IMR-90 (cell line): ENCODE data around the gene EGLN1. TPM values are rescaled to one million over a fixed set of nuclear protein-coding genes. Genes with fewer than 3 reads are reported as not detected.

Experiments used
- ATAC-seq: fragments of 200-7000 bp; cut with Tn5 transposase; 2 replicates; pipeline ENCODE4 v1.9.1; 2020; ENCODE audit warnings: low read depth, mild to moderate bottlenecking, moderate library complexity
- BruUV-seq: library from RNA; stranded (reverse); fragments of 400-500 nt; replicated peaks from 2 replicates; lab custom pipeline; 2021; lab: Mats Ljungman, UMichigan
- CTCF ChIA-PET: fragments of 300-600 bp; formaldehyde crosslinking; extraction: SDS; loops from one replicate; lab custom pipeline; 2021; ENCODE audit warnings: antibody characterized with exemption; lab: Yijun Ruan, JAX
- POLR2A ChIA-PET: fragments of 300-600 bp; sonication (Branson Sonifier 250); formaldehyde crosslinking; loops from one replicate; lab custom pipeline; 2022; ENCODE audit warnings: antibody characterized with exemption; ENCODE audit not compliant: unreplicated experiment; lab: Charles Lee
- DNase-seq: peaks from one replicate; pipeline ENCODE4 v3.0.0; 2013
- H2AFZ ChIP-seq: replicated peaks from 2 replicates; pipeline ENCODE3; 2013; ENCODE audit warnings: low read length, mild to moderate bottlenecking; ENCODE audit not compliant: poor library complexity
- H2AK5ac ChIP-seq: 2 replicates; pipeline ENCODE4 v1.6.1; 2013; ENCODE audit warnings: low read depth, low read length, inconsistent platforms
- H2AK9ac ChIP-seq: replicated peaks from 2 replicates; pipeline ENCODE3; 2013; ENCODE audit warnings: mild to moderate bottlenecking, low read depth, low read length, moderate library complexity; ENCODE audit not compliant: poor library complexity
- H2BK120ac ChIP-seq: 2 replicates; pipeline ENCODE4 v1.6.1; 2013; ENCODE audit warnings: low read depth, low read length, inconsistent platforms
- H2BK15ac ChIP-seq: 3 replicates; pipeline ENCODE4 v1.6.1; 2013; ENCODE audit warnings: low read depth, low read length, inconsistent platforms
- H2BK20ac ChIP-seq: 2 replicates; pipeline ENCODE4 v1.6.1; 2013; ENCODE audit warnings: low read depth, mild to moderate bottlenecking, inconsistent platforms, low read length, moderate library complexity
- H2BK5ac ChIP-seq: 2 replicates; pipeline ENCODE4 v1.6.1; 2013; ENCODE audit warnings: mild to moderate bottlenecking, low read depth, low read length, inconsistent platforms; ENCODE audit not compliant: poor library complexity, severe bottlenecking
- H3K14ac ChIP-seq: replicated peaks from 2 replicates; pipeline ENCODE4 v1.6.1; 2013; ENCODE audit warnings: low read depth, low read length, inconsistent platforms
- H3K18ac ChIP-seq: 2 replicates; pipeline ENCODE4 v1.6.1; 2013; ENCODE audit warnings: low read depth, low read length, control low read depth
- H3K23ac ChIP-seq: 2 replicates; pipeline ENCODE4 v1.6.1; 2013; ENCODE audit warnings: low read depth, low read length, inconsistent platforms
- H3K27ac ChIP-seq: 2 replicates; pipeline ENCODE4 v1.5.1; 2013; ENCODE audit warnings: mild to moderate bottlenecking, control low read depth, low read length; ENCODE audit not compliant: insufficient read depth
- H3K27me3 ChIP-seq: 2 replicates; pipeline ENCODE4 v1.6.1; 2013; ENCODE audit warnings: low read length; ENCODE audit not compliant: control insufficient read depth, insufficient read depth
- H3K36me3 ChIP-seq: 2 replicates; pipeline ENCODE4 v1.6.1; 2013; ENCODE audit warnings: low read length, mixed read lengths; ENCODE audit not compliant: control insufficient read depth, insufficient read depth
- H3K4ac ChIP-seq: 2 replicates; pipeline ENCODE4 v1.6.1; 2013; ENCODE audit warnings: low read depth, low read length, inconsistent platforms
- H3K4me1 ChIP-seq: 2 replicates; pipeline ENCODE4 v1.6.1; 2013; ENCODE audit warnings: low read length, mixed read lengths; ENCODE audit not compliant: control insufficient read depth, insufficient read depth
- H3K4me2 ChIP-seq: 2 replicates; pipeline ENCODE4 v1.6.1; 2013; ENCODE audit warnings: low read depth, mild to moderate bottlenecking, control low read depth, low read length, moderate library complexity
- H3K4me3 ChIP-seq: 2 replicates; pipeline ENCODE4 v1.5.1; 2013; ENCODE audit warnings: low read depth, mild to moderate bottlenecking, control low read depth, low read length, moderate library complexity; ENCODE audit not compliant: insufficient read depth
- H3K56ac ChIP-seq: 2 replicates; pipeline ENCODE4 v1.6.1; 2013; ENCODE audit warnings: low read length, inconsistent platforms; ENCODE audit not compliant: insufficient read depth; ENCODE audit errors: extremely low read depth
- H3K79me1 ChIP-seq, 2 experiments: 2 replicates each; pipeline ENCODE4 v1.6.1; 2013; ENCODE audit warnings: low read length in 2 of 2, inconsistent platforms in 1 of 2, low read depth in 1 of 2
- H3K9ac ChIP-seq: 2 replicates; pipeline ENCODE4 v1.6.1; 2013; ENCODE audit warnings: low read depth, low read length, control low read depth
- H3K9me1 ChIP-seq: 2 replicates; pipeline ENCODE4 v1.6.1; 2013; ENCODE audit warnings: low read length, inconsistent platforms; ENCODE audit not compliant: insufficient read depth
- H3K9me3 ChIP-seq: 2 replicates; pipeline ENCODE4 v1.6.1; 2013; ENCODE audit warnings: low read length; ENCODE audit not compliant: control insufficient read depth, insufficient read depth
- H4K20me1 ChIP-seq: 2 replicates; pipeline ENCODE4 v1.6.1; 2013; ENCODE audit warnings: low read length, inconsistent platforms; ENCODE audit not compliant: insufficient read depth
- H4K5ac ChIP-seq: 2 replicates; pipeline ENCODE4 v1.6.1; 2013; ENCODE audit warnings: mild to moderate bottlenecking, low read depth, low read length, control low read depth
- H4K8ac ChIP-seq, 2 experiments: 2 replicates each; pipeline ENCODE4 v1.6.1; 2013; ENCODE audit warnings: low read depth in 2 of 2, low read length in 2 of 2, control low read depth in 1 of 2, inconsistent platforms in 1 of 2
- H4K91ac ChIP-seq: 2 replicates; pipeline ENCODE4 v1.6.1; 2013; ENCODE audit warnings: low read depth, low read length, inconsistent platforms; ENCODE audit not compliant: insufficient read depth
- BHLHE40 ChIP-seq: fragments of 150-350 bp; IDR thresholded peaks from 2 replicates; pipeline ENCODE4 v1.6.1; 2016; ENCODE audit warnings: mild to moderate bottlenecking, low read depth, low read length
- CEBPB ChIP-seq: IDR thresholded peaks from 2 replicates; pipeline ENCODE4 v1.6.1; 2012; ENCODE audit warnings: low read depth, low read length, improper control_type of control experiment
- CHD1 ChIP-seq: IDR thresholded peaks from 2 replicates; pipeline ENCODE4 v1.6.1; 2012; ENCODE audit warnings: low read depth, low read length, improper control_type of control experiment
- CTCF ChIP-seq: conservative IDR thresholded peaks from 2 replicates; pipeline ENCODE4 v1.5.1; 2012; ENCODE audit warnings: mild to moderate bottlenecking, low read depth, low read length, improper control_type of control experiment
- ELK1 ChIP-seq: fragments of 150-350 bp; IDR thresholded peaks from 2 replicates; pipeline ENCODE4 v1.6.1; 2016; ENCODE audit warnings: low read depth, mild to moderate bottlenecking, low read length, moderate library complexity, borderline replicate concordance
- FOS ChIP-seq: fragments of 150-350 bp; IDR thresholded peaks from 2 replicates; pipeline ENCODE4 v1.6.1; 2016; ENCODE audit warnings: low read depth, low read length
- MAFK ChIP-seq: IDR thresholded peaks from 2 replicates; pipeline ENCODE4 v1.6.1; 2012; ENCODE audit warnings: low read depth, low read length, improper control_type of control experiment
- MAZ ChIP-seq: IDR thresholded peaks from 2 replicates; pipeline ENCODE4 v1.6.1; 2012; ENCODE audit warnings: low read depth, mild to moderate bottlenecking, low read length, improper control_type of control experiment, moderate library complexity, borderline replicate concordance
- MXI1 ChIP-seq: IDR thresholded peaks from 2 replicates; pipeline ENCODE4 v1.6.1; 2012; ENCODE audit warnings: low read depth, mild to moderate bottlenecking, low read length, moderate library complexity, borderline replicate concordance
- NFE2L2 ChIP-seq: fragments of 150-350 bp; IDR thresholded peaks from 2 replicates; pipeline ENCODE4 v1.6.1; 2016; ENCODE audit warnings: low read depth, mild to moderate bottlenecking, low read length
- POLR2A ChIP-seq: IDR thresholded peaks from 2 replicates; pipeline ENCODE4 v1.6.1; 2012; ENCODE audit warnings: mild to moderate bottlenecking, low read depth, low read length
- RAD21 ChIP-seq: IDR thresholded peaks from 2 replicates; pipeline ENCODE4 v1.6.1; 2012; ENCODE audit warnings: low read length, improper control_type of control experiment
- RCOR1 ChIP-seq: IDR thresholded peaks from 2 replicates; pipeline ENCODE4 v1.6.1; 2012; ENCODE audit warnings: mild to moderate bottlenecking, low read length, improper control_type of control experiment; ENCODE audit not compliant: insufficient replicate concordance
- RFX5 ChIP-seq: IDR thresholded peaks from 2 replicates; pipeline ENCODE4 v1.8.0; 2012; ENCODE audit warnings: low read depth, mild to moderate bottlenecking, low read length, moderate library complexity
- SMC3 ChIP-seq: fragments of 150-350 bp; IDR thresholded peaks from 2 replicates; pipeline ENCODE4 v1.6.1; 2016; ENCODE audit warnings: low read depth, mild to moderate bottlenecking, antibody characterized with exemption, low read length, moderate library complexity
- USF2 ChIP-seq: fragments of 150-350 bp; IDR thresholded peaks from 2 replicates; pipeline ENCODE4 v1.6.1; 2017; ENCODE audit warnings: mild to moderate bottlenecking, antibody characterized with exemption, low read length, low read depth
- WGBS, 2 experiments: methylation state at CpG; one replicate each; pipeline versions ENCODE4 v1.1.5 to v1.1.7; 2013; ENCODE audit warnings: missing lambda C conversion rate in 2 of 2; ENCODE audit not compliant: insufficient read length in 1 of 2; ENCODE audit errors: extremely low coverage in 2 of 2; 5-methylcytosine and 5-hydroxymethylcytosine counted together
- dilution Hi-C: fragments of 300-500 bp; cut with HindIII; formaldehyde crosslinking; loops from one replicate; pipeline ENCODE4 v1.14.3; 2018; ENCODE audit warnings: low sequenced_read_pairs; ENCODE audit not compliant: unreplicated experiment
- in situ Hi-C: fragments of 300-500 bp; cut with MboI; formaldehyde crosslinking; loops from 3 replicates; pipeline ENCODE4 v1.14.3; 2019; ENCODE audit warnings: low sequenced_read_pairs, inconsistent platforms, mixed read lengths
- intact Hi-C: fragments of 100-400 bp; cut with micrococcal nuclease; formaldehyde crosslinking; loops from 2 replicates; pipeline ENCODE4 v1.10.0; 2022
- polyA plus RNA-seq, 3 experiments: library from polyadenylated mRNA; depleted of rRNA; stranded (reverse); fragments of >200 nt; gene quantifications; 2 replicates each; pipeline ENCODE4 v1.2.3, GENCODE V29; 2012; ENCODE audit warnings: low replicate concordance in 1 of 3
- total RNA-seq: library from RNA; depleted of rRNA; stranded (reverse); fragments of >200 nt; gene quantifications from 2 replicates; pipeline ENCODE4 v1.2.3, GENCODE V29; 2012

The EGLN1 gene
- total and polyA plus RNA-seq, 2 of the 4 experiments (the other 2 are of a cell fraction), result 25.7 to 26.9 TPM

- Histone ChIP-seq H2BK120ac (no peak overlapping the region), H2BK15ac (no peak overlapping the region), H4K5ac (no peak overlapping the region), H3K18ac (no peak overlapping the region), H3K4me3 (no peak overlapping the region), H2AFZ (no peak overlapping the region), H4K91ac (no peak overlapping the region), H2AK5ac (no peak overlapping the region), H3K9ac (no peak overlapping the region), H4K20me1 (no peaks in the 10 kb centered on the region), H3K14ac (no peak overlapping the region), H3K4me1 (no peaks in the 10 kb centered on the region), H3K23ac (no peak overlapping the region), H3K27ac (no peak overlapping the region), H3K27me3 (peaks cover 2% of the 10 kb centered on the region; the same call in 1 of the 2 replicates), H2AK9ac (no peak overlapping the region), H2BK20ac (no peak overlapping the region), H3K9me1 (no peaks in the 10 kb centered on the region), H3K9me3 (no peaks in the 10 kb centered on the region), H3K36me3 (no peaks in the 10 kb centered on the region), H3K56ac (no peak overlapping the region), H2BK5ac (no peak overlapping the region), H4K8ac (no peak overlapping the region), H3K79me1 (no peaks in the 10 kb centered on the region), H3K4ac (no peak overlapping the region), H3K4me2 (no peak overlapping the region)
- BruUV-seq, result no TSS peak
- ATAC-seq, result no peak
- in situ Hi-C loops, result no loop called here
- dilution Hi-C loops, result no loop called here
- DNase-seq, result no peak
- POLR2A ChIA-PET, result no interaction called here
- CTCF ChIA-PET, result interaction anchor here (0.6 kb wide), 1 partner anchor 8 kb away, joined by 3 read pairs; no protein-coding TSS in a partner anchor
- 83% methylated on average over 1 of the region's 6 CpGs; no CpG with 5 or more reads in 1 of the 2 experiments for WGBS, 2 experiments
- intact Hi-C loops, result no loop called here
- TF ChIP-seq RAD21 (no peak), POLR2A (no peak), SMC3 (no peak), NFE2L2 (no peak), CTCF (no peak), CHD1 (no peak), RFX5 (no peak), USF2 (no peak), MXI1 (no peak), BHLHE40 (no peak), MAZ (no peak), ELK1 (no peak), CEBPB (no peak), MAFK (no peak), FOS (no peak), RCOR1 (no peak)
Observed at GRCh38 chr1:231463541-231463940, 41.5 kb upstream of the EGLN1 start.
